Hepatocyte (in vitro differentiated cells): ENCODE measurements around the gene CHFR. TPM values are rescaled to one million over a fixed set of nuclear protein-coding genes. Genes with fewer than 3 reads are reported as not detected.

Source experiments
- DNase-seq: peaks from one replicate; pipeline ENCODE4 v3.0.0-alpha.2; 2016; ENCODE audit warnings: low spot score
- H2AFZ ChIP-seq: fragments of 200-600 bp; sonication (generic); 2 replicates; pipeline ENCODE4 v1.6.0; 2016; ENCODE audit warnings: antibody characterized with exemption, mild to moderate bottlenecking
- H3K27ac ChIP-seq: fragments of 200-600 bp; sonication (generic); 2 replicates; pipeline ENCODE4 v1.5.1; 2016; ENCODE audit warnings: mild to moderate bottlenecking
- H3K27me3 ChIP-seq: fragments of 200-600 bp; sonication (generic); 2 replicates; pipeline ENCODE4 v1.6.1; 2016
- H3K36me3 ChIP-seq: fragments of 200-600 bp; sonication (generic); replicated peaks from 2 replicates; pipeline ENCODE4 v1.5.1; 2016; ENCODE audit warnings: low read depth; ENCODE audit not compliant: insufficient read depth
- H3K4me1 ChIP-seq: fragments of 200-600 bp; sonication (generic); 2 replicates; pipeline ENCODE4 v1.5.1; 2016; ENCODE audit warnings: mild to moderate bottlenecking, moderate library complexity; ENCODE audit not compliant: insufficient read depth
- H3K4me2 ChIP-seq: fragments of 200-600 bp; sonication (generic); 2 replicates; pipeline ENCODE4 v1.6.0; 2016
- H3K4me3 ChIP-seq: fragments of 200-600 bp; sonication (generic); 2 replicates; pipeline ENCODE4 v1.5.1; 2016; ENCODE audit warnings: mild to moderate bottlenecking
- H3K79me2 ChIP-seq: fragments of 200-600 bp; sonication (generic); 2 replicates; pipeline ENCODE4 v1.6.0; 2017; ENCODE audit warnings: mild to moderate bottlenecking
- H3K9me2 ChIP-seq: fragments of 200-600 bp; sonication (generic); replicated peaks from 2 replicates; pipeline ENCODE4 v1.6.0; 2017; ENCODE audit warnings: mild to moderate bottlenecking; ENCODE audit not compliant: insufficient read depth
- H3K9me3 ChIP-seq: fragments of 200-600 bp; sonication (generic); 2 replicates; pipeline ENCODE4 v1.5.1; 2016; ENCODE audit warnings: low read depth, mild to moderate bottlenecking
- H4K20me1 ChIP-seq: fragments of 200-600 bp; sonication (generic); 2 replicates; pipeline ENCODE4 v1.6.0; 2016; ENCODE audit warnings: mild to moderate bottlenecking; ENCODE audit not compliant: insufficient read depth, poor library complexity, severe bottlenecking
- CTCF ChIP-seq: fragments of 200-600 bp; sonication (generic); IDR thresholded peaks from 2 replicates; pipeline ENCODE4 v1.5.1; 2016; ENCODE audit warnings: antibody characterized with exemption, mild to moderate bottlenecking; ENCODE audit not compliant: poor library complexity
- EZH2 ChIP-seq: fragments of 200-600 bp; sonication (generic); IDR thresholded peaks from 2 replicates; pipeline ENCODE4 v1.6.1; 2016; ENCODE audit warnings: antibody characterized with exemption, mild to moderate bottlenecking, borderline replicate concordance
- EZH2phosphoT487 ChIP-seq: fragments of 200-600 bp; sonication (generic); IDR thresholded peaks from one replicate; pipeline ENCODE4 v1.6.1; 2018; ENCODE audit warnings: antibody characterized with exemption, mild to moderate bottlenecking, low read depth, moderate library complexity; ENCODE audit not compliant: unreplicated experiment, severe bottlenecking
- WGBS: methylation state at CpG from one replicate; pipeline ENCODE4 v1.1.6; 2016; ENCODE audit warnings: low lambda C conversion rate; ENCODE audit errors: missing lambda C conversion rate; 5-methylcytosine and 5-hydroxymethylcytosine counted together
- polyA plus RNA-seq: library from polyadenylated mRNA; unstranded; fragments of >200 nt; fragmentation: Nextera tagmentation; extraction: Ambion mirVana; gene quantifications from 2 replicates; pipeline ENCODE4 v1.2.1, GENCODE V29; 2016
- total RNA-seq: library from RNA; depleted of rRNA; stranded (reverse); fragments of >200 nt; gene quantifications from 2 replicates; pipeline ENCODE4 v1.2.3, GENCODE V29; 2014

Gene CHFR
- total and polyA plus RNA-seq, 2 experiments from 2014 or later = 33.4 to 36.8 TPM

GRCh38 chr12:132872975-132873421 lies 14.4 kb downstream of the CHFR start:
- H2AFZ ChIP-seq = no peak overlapping the region
- H3K4me3 ChIP-seq = no peak overlapping the region
- no peaks in the 10 kb centered on the region for H3K9me2 ChIP-seq
- H4K20me1 ChIP-seq = no peaks in the 10 kb centered on the region
- no peaks in the 10 kb centered on the region for H3K4me1 ChIP-seq
- DNase-seq = no peak
- no peak overlapping the region for H3K27ac ChIP-seq
- WGBS = 94% methylated on average over 12 of the region's 12 CpGs
- TF ChIP-seq EZH2 = no peak
- TF ChIP-seq CTCF = no peak
- TF ChIP-seq EZH2phosphoT487 = no peak
- H3K9me3 ChIP-seq = no peaks in the 10 kb centered on the region
- H3K4me2 ChIP-seq = no peak overlapping the region
- no peaks in the 10 kb centered on the region for H3K27me3 ChIP-seq
- H3K79me2 ChIP-seq = peaks cover 2% of the 10 kb centered on the region
- no peaks in the 10 kb centered on the region for H3K36me3 ChIP-seq

DNA sequence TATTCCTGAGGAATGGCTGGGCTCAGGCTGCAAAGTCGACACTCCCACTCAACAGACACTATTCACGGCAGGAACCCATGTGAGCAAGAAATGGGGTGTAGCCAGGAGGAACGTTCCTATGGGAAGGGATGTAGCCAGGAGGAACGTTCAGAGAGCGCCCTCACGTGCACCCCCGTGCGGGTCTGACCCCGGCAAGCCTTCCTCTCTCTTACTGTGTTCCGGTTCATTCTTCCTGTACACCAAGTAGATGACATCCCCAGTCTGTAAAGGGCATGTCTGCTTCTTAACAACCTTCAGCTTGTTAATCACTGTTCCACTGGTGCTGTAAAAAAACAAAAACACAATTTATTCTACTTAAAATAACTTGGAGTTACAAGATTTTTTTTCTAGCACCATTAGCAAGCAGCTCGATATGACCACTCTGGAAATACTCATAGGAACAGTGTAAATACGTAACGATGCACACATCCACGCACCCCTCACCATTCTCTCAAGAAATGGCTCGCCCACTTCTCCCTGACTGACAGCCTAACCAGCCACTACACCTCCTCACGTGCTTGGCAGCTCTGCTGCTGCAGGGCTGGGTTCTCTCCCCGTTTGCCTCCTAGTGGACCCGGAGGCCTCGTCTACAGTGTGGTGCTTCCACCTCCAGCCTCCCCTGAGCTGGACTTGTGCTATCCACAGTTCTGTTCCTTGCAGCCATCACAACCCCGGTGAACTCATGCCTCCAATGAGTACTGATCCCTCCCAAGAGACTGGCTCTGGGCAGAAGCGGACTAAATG lies 15.1 kb downstream of the CHFR start:
- H3K27me3 ChIP-seq = no peaks in the 10 kb centered on the region
- H4K20me1 ChIP-seq = no peaks in the 10 kb centered on the region
- no peak overlapping the region for H2AFZ ChIP-seq
- H3K36me3 ChIP-seq = no peaks in the 10 kb centered on the region
- whole genome bisulfite sequencing = 99% methylated on average over 21 of the region's 21 CpGs
- no peaks in the 10 kb centered on the region for H3K4me1 ChIP-seq
- no peaks in the 10 kb centered on the region for H3K9me2 ChIP-seq
- no peak for DNase-seq
- H3K4me3 ChIP-seq = no peak overlapping the region
- no peaks in the 10 kb centered on the region for H3K79me2 ChIP-seq
- H3K9me3 ChIP-seq = no peaks in the 10 kb centered on the region
- TF ChIP-seq EZH2 (no peak), CTCF (no peak), EZH2phosphoT487 (no peak)
- no peak overlapping the region for H3K27ac ChIP-seq
- H3K4me2 ChIP-seq = no peak overlapping the region

- WGBS = 96% methylated on average over 14 of the region's 14 CpGs
- H3K36me3 ChIP-seq = no peaks in the 10 kb centered on the region
- TF ChIP-seq EZH2 = no peak
- no peak for TF ChIP-seq CTCF
- peaks cover 5% of the 10 kb centered on the region for H3K79me2 ChIP-seq
- no peak for DNase-seq
- no peaks in the 10 kb centered on the region for H4K20me1 ChIP-seq
- no peak overlapping the region for H3K4me2 ChIP-seq
- H2AFZ ChIP-seq = no peak overlapping the region
- H3K9me3 ChIP-seq = no peaks in the 10 kb centered on the region
- H3K4me1 ChIP-seq = no peaks in the 10 kb centered on the region
- no peaks in the 10 kb centered on the region for H3K9me2 ChIP-seq
- H3K27me3 ChIP-seq = no peaks in the 10 kb centered on the region
- H3K4me3 ChIP-seq = no peak overlapping the region
- H3K27ac ChIP-seq = no peak overlapping the region
Observed at GRCh38 chr12:132869551-132869950, 17.9 kb downstream of the CHFR start.
